HepG2 (cell line): Measurements from ENCODE around the gene MCC. TPM values are rescaled to one million over a fixed set of nuclear protein-coding genes. Genes with fewer than 3 reads are reported as not detected.

Experiments used
- ATAC-seq: fragments of 200-7000 bp; cut with Tn5 transposase; 3 replicates; pipeline ENCODE4 v1.9.1; 2020; ENCODE audit warnings: mild to moderate bottlenecking, moderate library complexity
- BruUV-seq: library from RNA; stranded (reverse); fragments of 400-500 nt; replicated peaks from 2 replicates; lab custom pipeline; 2021; lab: Mats Ljungman, UMichigan
- CTCF ChIA-PET: fragments of 300-600 bp; formaldehyde crosslinking; extraction: SDS; loops from one replicate; lab custom pipeline; 2021; ENCODE audit warnings: low total read pairs, inconsistent platforms, low intra/inter-chr PET ratio; lab: Yijun Ruan, JAX
- POLR2A ChIA-PET: fragments of 350-600 bp; sonication (Branson Sonifier 250); formaldehyde crosslinking; loops from one replicate; lab custom pipeline; 2020; ENCODE audit warnings: antibody characterized with exemption, inconsistent platforms; lab: Yijun Ruan, JAX
- DNase-seq: peaks from one replicate; pipeline ENCODE4 v3.0.0-alpha.2; 2015; ENCODE audit warnings: low spot score
- FAIRE-seq: peaks from 3 replicates; lab custom pipeline; 2011; peaks lifted over from hg19 to GRCh38; lab: Jason Lieb, UNC
- H2AFZ ChIP-seq: one replicate; pipeline ENCODE4 v1.6.1; 2011; ENCODE audit warnings: low read length, inconsistent platforms
- H3K27ac ChIP-seq: fragments of 300-600 bp; 3 replicates; pipeline ENCODE4 v1.8.0; 2011; ENCODE audit warnings: mixed run types, mild to moderate bottlenecking, mixed read lengths, low read length, inconsistent platforms; ENCODE audit not compliant: insufficient read depth; ENCODE audit errors: extremely low read length
- H3K27me3 ChIP-seq, 2 experiments: fragments of 200-600 bp in 1 of 2; 2 replicates in 1 of 2; 3 replicates in 1 of 2; pipeline versions ENCODE4 v1.6.0 to v1.8.0; 2011; ENCODE audit warnings: low read length in 2 of 2, mild to moderate bottlenecking in 2 of 2, moderate library complexity in 2 of 2, inconsistent platforms in 1 of 2; ENCODE audit not compliant: insufficient read depth in 2 of 2, control insufficient read depth in 1 of 2
- H3K36me3 ChIP-seq, 2 experiments: fragments of 200-600 bp in 1 of 2; replicated peaks in 1 of 2; 2 replicates in 1 of 2; 3 replicates in 1 of 2; pipeline versions ENCODE4 v1.5.1 to v1.8.0; 2011; ENCODE audit warnings: low read length in 2 of 2, inconsistent platforms in 1 of 2; ENCODE audit not compliant: insufficient read depth in 2 of 2, control insufficient read depth in 1 of 2
- H3K4me1 ChIP-seq: 2 replicates; pipeline ENCODE4 v1.5.1; 2012; ENCODE audit warnings: low read length, inconsistent platforms; ENCODE audit not compliant: insufficient read depth
- H3K4me2 ChIP-seq: 2 replicates; pipeline ENCODE4 v1.6.0; 2011; ENCODE audit warnings: low read depth, low read length, inconsistent platforms
- H3K4me3 ChIP-seq, 3 experiments: fragments of 200-600 bp in 1 of 3; sonication (generic), shearing (Covaris generic) in 1 of 3; replicated peaks in 1 of 3; 2 replicates each; pipeline ENCODE4 v1.5.1; 2011 to 2016; ENCODE audit warnings: low read length in 3 of 3, inconsistent platforms in 2 of 3, low read depth in 2 of 3, mild to moderate bottlenecking in 2 of 3, control low read depth in 1 of 3, mixed read lengths in 1 of 3; ENCODE audit not compliant: insufficient read depth in 1 of 3
- H3K79me2 ChIP-seq: one replicate; pipeline ENCODE4 v1.6.1; 2011; ENCODE audit warnings: low read length, inconsistent platforms; ENCODE audit not compliant: insufficient read depth
- H3K9ac ChIP-seq: 2 replicates; pipeline ENCODE4 v1.6.0; 2011; ENCODE audit warnings: mild to moderate bottlenecking, low read depth, low read length, inconsistent platforms; ENCODE audit not compliant: insufficient read depth
- H3K9me3 ChIP-seq: 2 replicates; pipeline ENCODE4 v1.5.1; 2012; ENCODE audit warnings: mild to moderate bottlenecking, low read length
- H4K20me1 ChIP-seq: 2 replicates; pipeline ENCODE4 v1.6.0; 2011; ENCODE audit warnings: inconsistent platforms, mild to moderate bottlenecking, low read length, moderate library complexity; ENCODE audit not compliant: insufficient read depth
- DDIT3 ChIP-seq: sonication (generic); formaldehyde crosslinking; IDR thresholded peaks from 2 replicates; pipeline ENCODE4 v1.4.0; 2020; ENCODE audit warnings: mild to moderate bottlenecking, missing genetic modification reagents
- HOXD1 ChIP-seq: sonication (generic); formaldehyde crosslinking; IDR thresholded peaks from 2 replicates; pipeline ENCODE4 v1.5.0; 2020; ENCODE audit warnings: missing genetic modification reagents
- MXD1 ChIP-seq: sonication (generic); formaldehyde crosslinking; IDR thresholded peaks from 2 replicates; pipeline ENCODE4 v1.4.0; 2020; ENCODE audit warnings: mild to moderate bottlenecking, missing genetic modification reagents
- PATZ1 ChIP-seq: sonication (generic); formaldehyde crosslinking; IDR thresholded peaks from 2 replicates; pipeline ENCODE4 v1.4.0; 2020; ENCODE audit warnings: missing genetic modification reagents
- PCBP2 ChIP-seq: fragments of 200-400 bp; formaldehyde crosslinking; optimal IDR thresholded peaks from 2 replicates; pipeline ENCODE3; 2018; ENCODE audit warnings: low read length, low read depth; ENCODE audit not compliant: poor library complexity, severe bottlenecking
- RBM22 ChIP-seq: fragments of 200-400 bp; formaldehyde crosslinking; optimal IDR thresholded peaks from 2 replicates; pipeline ENCODE3; 2017; ENCODE audit warnings: mild to moderate bottlenecking, low read length, moderate library complexity
- SRF ChIP-seq: IDR thresholded peaks from 2 replicates; pipeline ENCODE4 v1.6.1; 2011; ENCODE audit warnings: mild to moderate bottlenecking, low read depth, low read length, moderate library complexity
- TBP ChIP-seq: sonication (generic); formaldehyde crosslinking; IDR thresholded peaks from 2 replicates; pipeline ENCODE4 v1.5.0; 2020; ENCODE audit warnings: missing genetic modification reagents
- TEF ChIP-seq: sonication (generic); formaldehyde crosslinking; IDR thresholded peaks from 2 replicates; pipeline ENCODE4 v1.5.0; 2020; ENCODE audit warnings: missing genetic modification reagents
- ZKSCAN5 ChIP-seq: sonication (generic); formaldehyde crosslinking; IDR thresholded peaks from 2 replicates; pipeline ENCODE4 v1.5.1; 2020; ENCODE audit warnings: mild to moderate bottlenecking, missing genetic modification reagents
- ZNF430 ChIP-seq: sonication (generic); formaldehyde crosslinking; IDR thresholded peaks from 2 replicates; pipeline ENCODE4 v1.9.0; 2021; ENCODE audit warnings: mild to moderate bottlenecking, missing genetic modification reagents
- ZNF691 ChIP-seq: sonication (generic); formaldehyde crosslinking; IDR thresholded peaks from 2 replicates; pipeline ENCODE4 v1.4.0; 2020; ENCODE audit warnings: missing genetic modification reagents, low read depth, mild to moderate bottlenecking, borderline replicate concordance
- WGBS: methylation state at CpG from one replicate; pipeline ENCODE4 v1.1.6; 2017; ENCODE audit warnings: low lambda C conversion rate; 5-methylcytosine and 5-hydroxymethylcytosine counted together
- in situ Hi-C: cut with HindIII; loops from 2 replicates; pipeline ENCODE4 v1.10.0; 2017; ENCODE audit warnings: low pct_unique_long_range_greater_than_20kb; ENCODE audit not compliant: extremely low pct_ligation_motif_present
- intact Hi-C: fragments of 100-400 bp; cut with micrococcal nuclease; formaldehyde crosslinking; loops from one replicate; pipeline ENCODE4 v1.10.0; 2022; ENCODE audit not compliant: unreplicated experiment
- polyA plus RNA-seq, 8 experiments: library from polyadenylated mRNA; depleted of rRNA in 3 of 8; stranded (reverse) in 7 of 8; unstranded in 1 of 8; fragments of >200 nt; fragmentation: Illumina TruSeq in 4 of 8; extraction: Trizol in 4 of 8; gene quantifications; 2 replicates each; pipeline versions ENCODE4 v1.2.1 to v1.2.3, GENCODE V29; 2011 to 2016; ENCODE audit warnings: low read depth in 4 of 8, missing spikeins in 1 of 8, mixed read lengths in 1 of 8; ENCODE audit not compliant: insufficient read depth in 1 of 8
- total RNA-seq, 5 experiments: library from RNA; depleted of rRNA; stranded (reverse); fragments of >200 nt; fragmentation: Illumina TruSeq; extraction: Trizol; gene quantifications; 2 replicates each; pipeline ENCODE4 v1.2.3, GENCODE V29; 2016; ENCODE audit warnings: low read depth in 1 of 5

Gene MCC
- total and polyA plus RNA-seq, 2 of the 13 experiments (the other 11 are each of a cell fraction or from before 2014, with no cell fraction given): 0.55 to 2.4 TPM

GRCh38 chr5:113202287-113202686 lies 286.0 kb downstream of the MCC start:
- no peak overlapping the region for H2AFZ ChIP-seq
- H3K4me1 ChIP-seq: peaks cover 38% of the 10 kb centered on the region
- DNase-seq: no peak
- H4K20me1 ChIP-seq: no peaks in the 10 kb centered on the region
- intact Hi-C loops: loop anchor here (5.0 kb wide), 1 partner anchor 145 kb away; no protein-coding TSS in a partner anchor
- FAIRE-seq: no peak
- H3K9ac ChIP-seq: no peak overlapping the region
- H3K79me2 ChIP-seq: no peaks in the 10 kb centered on the region
- BruUV-seq: no TSS peak
- H3K27ac ChIP-seq: no peak overlapping the region
- no peak overlapping the region for H3K4me2 ChIP-seq
- no peaks in the 10 kb centered on the region for H3K36me3 ChIP-seq
- H3K9me3 ChIP-seq: no peaks in the 10 kb centered on the region
- in situ Hi-C loops: no loop called here
- POLR2A ChIA-PET: interaction anchor here (0.7 kb wide), 1 partner anchor 49 kb away, joined by 3 read pairs; no protein-coding TSS in a partner anchor
- CTCF ChIA-PET: no interaction called here
- no peak for ATAC-seq
- 73% methylated on average over 8 of the region's 8 CpGs for WGBS
- peaks cover 0 to 8% of the 10 kb centered on the region in 2 experiments; a peak in 1 of 5 replicates for H3K27me3 ChIP-seq
- peak overlapping the region in 1 of 3 experiments; percentile 16; a peak in 2 of 6 replicates for H3K4me3 ChIP-seq
- TF ChIP-seq ZNF691 (no peak), ZNF430 (CRISPR knock-in tag) (no peak), HOXD1 (CRISPR knock-in tag) (no peak), TBP (CRISPR knock-in tag) (no peak), ZKSCAN5 (CRISPR knock-in tag) (no peak), RBM22 (no peak), DDIT3 (CRISPR knock-in tag) (no peak), PCBP2 (no peak), MXD1 (no peak), TEF (CRISPR knock-in tag) (no peak), PATZ1 (CRISPR knock-in tag) (no peak), SRF (no peak)
